Activated T-helper 9 cell treated with anti-CD3 and anti-CD28 coated beads, Interleukin-2, amount 50 U/mL, for 16 hours (primary cell): ENCODE data around the gene LIPI.
"Not testable (repeated sequence)": the region's sequence is repeated elsewhere in the genome, so short reads cannot be mapped to it uniquely, and the experiment has no call there.

Experiments
- DNase-seq: peaks from one replicate; pipeline ENCODE4 v3.0.0-alpha.2; 2020; ENCODE audit warnings: low read depth

Gene LIPI

GRCh38 chr21:14072761-14073535 lies 137.8 kb downstream of the LIPI start:
- DNase-seq, result no peak

GRCh38 chr21:14071902-14072734 lies 138.6 kb downstream of the LIPI start:
- DNase-seq, result no peak

- no peak for DNase-seq
Measured at GRCh38 chr21:14070968-14071367, 139.8 kb downstream of the LIPI start.

GRCh38 chr21:14070049-14070893 lies 140.5 kb downstream of the LIPI start:
- DNase-seq, result no peak

GRCh38 chr21:14064296-14064645 lies 146.5 kb downstream of the LIPI start:
- no peak for DNase-seq

- DNase-seq, result not testable (repeated sequence)
Measured at GRCh38 chr21:14063620-14064295, 147.0 kb downstream of the LIPI start.

GRCh38 chr21:14062684-14063083 lies 148.1 kb downstream of the LIPI start:
- DNase-seq, result not testable (repeated sequence)

GRCh38 chr21:14061820-14062219 lies 148.9 kb downstream of the LIPI start:
- not testable (repeated sequence) for DNase-seq

GRCh38 chr21:14058995-14059627 lies 151.6 kb downstream of the LIPI start:
- DNase-seq, result not testable (repeated sequence)
